MM.1S (cell line): ENCODE data around the gene ATP6V0A1.

Source experiments
- DNase-seq: peaks from one replicate; pipeline ENCODE4 v3.0.0-alpha.2; 2015
- H2AFZ ChIP-seq: fragments of 300-600 bp; sonication (generic); 2 replicates; pipeline ENCODE4 v1.6.0; 2016; ENCODE audit warnings: antibody characterized with exemption, low read length
- H3F3A ChIP-seq: fragments of 300-600 bp; sonication (generic); 2 replicates; pipeline ENCODE4 v1.6.1; 2016; ENCODE audit warnings: mild to moderate bottlenecking, antibody characterized with exemption, low read length, moderate library complexity, mixed read lengths; ENCODE audit not compliant: insufficient read depth
- H3K27ac ChIP-seq: fragments of 300-600 bp; sonication (generic); 2 replicates; pipeline ENCODE4 v1.5.1; 2016; ENCODE audit warnings: mild to moderate bottlenecking, low read length
- H3K27me3 ChIP-seq: fragments of 300-600 bp; sonication (generic); replicated peaks from 2 replicates; pipeline ENCODE4 v1.6.0; 2016; ENCODE audit warnings: low read length; ENCODE audit not compliant: insufficient read depth
- H3K36me3 ChIP-seq: fragments of 300-600 bp; sonication (generic); replicated peaks from 2 replicates; pipeline ENCODE4 v1.6.1; 2016; ENCODE audit warnings: mild to moderate bottlenecking, low read length, mixed read lengths; ENCODE audit not compliant: insufficient read depth
- H3K4me1 ChIP-seq: fragments of 300-600 bp; sonication (generic); 2 replicates; pipeline ENCODE4 v1.6.1; 2016; ENCODE audit warnings: low read length, mixed read lengths
- H3K4me2 ChIP-seq: fragments of 300-600 bp; sonication (generic); 2 replicates; pipeline ENCODE4 v1.6.0; 2016; ENCODE audit warnings: low read depth, low read length
- H3K4me3 ChIP-seq: fragments of 300-600 bp; sonication (generic); 2 replicates; pipeline ENCODE4 v1.5.1; 2016; ENCODE audit warnings: low read length, mixed read lengths
- H3K79me2 ChIP-seq: fragments of 300-600 bp; sonication (generic); 2 replicates; pipeline ENCODE4 v1.6.1; 2016; ENCODE audit warnings: mixed run types, low read length, mixed read lengths
- H3K9ac ChIP-seq: fragments of 300-600 bp; sonication (generic); 2 replicates; pipeline ENCODE4 v1.6.1; 2016; ENCODE audit warnings: low read length, mixed read lengths
- H3K9me2 ChIP-seq: fragments of 300-600 bp; sonication (generic); replicated peaks from 2 replicates; pipeline ENCODE4 v1.6.1; 2016; ENCODE audit warnings: mild to moderate bottlenecking, low read length, mixed read lengths; ENCODE audit not compliant: insufficient read depth
- H3K9me3 ChIP-seq: fragments of 300-600 bp; sonication (generic); replicated peaks from 2 replicates; pipeline ENCODE4 v1.6.1; 2016; ENCODE audit warnings: mild to moderate bottlenecking, low read length, mixed read lengths; ENCODE audit not compliant: insufficient read depth
- H4K20me1 ChIP-seq: fragments of 300-600 bp; sonication (generic); 2 replicates; pipeline ENCODE4 v1.6.1; 2016; ENCODE audit warnings: mild to moderate bottlenecking, low read length, moderate library complexity, mixed read lengths; ENCODE audit not compliant: insufficient read depth
- EZH2 ChIP-seq: fragments of 300-600 bp; sonication (generic); optimal IDR thresholded peaks from 2 replicates; pipeline ENCODE3; 2017; ENCODE audit warnings: low read depth, mild to moderate bottlenecking, antibody characterized with exemption, low read length, mixed read lengths
- EZH2phosphoT487 ChIP-seq: fragments of 300-600 bp; sonication (generic); IDR thresholded peaks from 2 replicates; pipeline ENCODE4 v1.6.1; 2018; ENCODE audit warnings: antibody characterized with exemption, low read length
- TF ChIP-seq, protein P1 (sequence below): fragments of 300-600 bp; sonication (generic); IDR thresholded peaks from 2 replicates; pipeline ENCODE4 v1.5.1; 2016; ENCODE audit warnings: antibody characterized with exemption, low read length, mixed read lengths

The ATP6V0A1 gene

DNA sequence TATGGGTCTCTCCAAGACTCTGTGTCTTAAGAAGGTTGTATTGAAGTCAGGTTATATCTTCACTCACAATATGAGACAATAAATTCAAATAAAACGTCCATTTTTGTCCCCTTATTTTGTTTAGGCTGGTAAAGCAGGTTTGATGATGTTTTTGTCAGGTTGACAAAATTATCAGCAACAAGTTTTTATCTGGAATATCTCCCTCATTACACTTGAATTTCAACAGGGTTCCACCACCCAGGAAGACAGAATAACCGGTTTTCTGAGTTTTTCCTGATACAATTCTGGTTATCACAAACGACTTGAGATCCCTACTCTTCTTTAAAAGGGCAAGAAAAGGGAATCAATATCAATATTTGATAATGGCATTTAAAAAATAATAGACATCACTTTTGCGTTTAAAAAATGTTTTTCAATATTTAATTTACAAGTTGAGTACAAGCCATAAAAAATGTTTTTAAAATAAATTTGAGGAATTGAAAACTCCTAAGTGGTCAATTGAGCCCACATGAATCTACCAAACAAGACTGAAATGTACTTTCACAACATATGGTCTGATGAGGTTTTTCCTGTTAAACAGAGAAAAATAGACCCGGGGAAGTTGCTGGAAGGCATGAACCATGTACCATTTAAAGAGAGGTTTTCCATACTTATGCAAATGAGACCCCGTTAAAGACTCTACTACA is 1.4 kb upstream of the ATP6V0A1 start:
- H3K27me3 ChIP-seq = no peaks in the 10 kb centered on the region
- H3K36me3 ChIP-seq = no peaks in the 10 kb centered on the region; the same call in 1 of the 2 replicates
- 0 out of 2 replicates have a peak overlapping the region, but pooled peaks have one; percentile 1 for H3K9ac ChIP-seq
- H3K27ac ChIP-seq = peak overlapping the region; percentile 80; the same call in 1 of the 2 replicates
- TF ChIP-seq EZH2phosphoT487 (no peak), EZH2 (no peak)
- TF ChIP-seq, protein P1, sequence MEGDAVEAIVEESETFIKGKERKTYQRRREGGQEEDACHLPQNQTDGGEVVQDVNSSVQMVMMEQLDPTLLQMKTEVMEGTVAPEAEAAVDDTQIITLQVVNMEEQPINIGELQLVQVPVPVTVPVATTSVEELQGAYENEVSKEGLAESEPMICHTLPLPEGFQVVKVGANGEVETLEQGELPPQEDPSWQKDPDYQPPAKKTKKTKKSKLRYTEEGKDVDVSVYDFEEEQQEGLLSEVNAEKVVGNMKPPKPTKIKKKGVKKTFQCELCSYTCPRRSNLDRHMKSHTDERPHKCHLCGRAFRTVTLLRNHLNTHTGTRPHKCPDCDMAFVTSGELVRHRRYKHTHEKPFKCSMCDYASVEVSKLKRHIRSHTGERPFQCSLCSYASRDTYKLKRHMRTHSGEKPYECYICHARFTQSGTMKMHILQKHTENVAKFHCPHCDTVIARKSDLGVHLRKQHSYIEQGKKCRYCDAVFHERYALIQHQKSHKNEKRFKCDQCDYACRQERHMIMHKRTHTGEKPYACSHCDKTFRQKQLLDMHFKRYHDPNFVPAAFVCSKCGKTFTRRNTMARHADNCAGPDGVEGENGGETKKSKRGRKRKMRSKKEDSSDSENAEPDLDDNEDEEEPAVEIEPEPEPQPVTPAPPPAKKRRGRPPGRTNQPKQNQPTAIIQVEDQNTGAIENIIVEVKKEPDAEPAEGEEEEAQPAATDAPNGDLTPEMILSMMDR = no peak
- no peaks in the 10 kb centered on the region for H3K9me3 ChIP-seq
- peaks cover 45% of the 10 kb centered on the region for H3F3A ChIP-seq
- peak overlapping the region; percentile 36; the same call in 1 of the 2 replicates for H3K4me3 ChIP-seq
- no peak overlapping the region for H2AFZ ChIP-seq
- no peaks in the 10 kb centered on the region for H4K20me1 ChIP-seq
- peaks cover 30% of the 10 kb centered on the region for H3K79me2 ChIP-seq
- DNase-seq = peak; percentile 23
- H3K9me2 ChIP-seq = no peaks in the 10 kb centered on the region
- H3K4me2 ChIP-seq = peak overlapping the region; percentile 84
- peaks cover 33% of the 10 kb centered on the region for H3K4me1 ChIP-seq

DNA sequence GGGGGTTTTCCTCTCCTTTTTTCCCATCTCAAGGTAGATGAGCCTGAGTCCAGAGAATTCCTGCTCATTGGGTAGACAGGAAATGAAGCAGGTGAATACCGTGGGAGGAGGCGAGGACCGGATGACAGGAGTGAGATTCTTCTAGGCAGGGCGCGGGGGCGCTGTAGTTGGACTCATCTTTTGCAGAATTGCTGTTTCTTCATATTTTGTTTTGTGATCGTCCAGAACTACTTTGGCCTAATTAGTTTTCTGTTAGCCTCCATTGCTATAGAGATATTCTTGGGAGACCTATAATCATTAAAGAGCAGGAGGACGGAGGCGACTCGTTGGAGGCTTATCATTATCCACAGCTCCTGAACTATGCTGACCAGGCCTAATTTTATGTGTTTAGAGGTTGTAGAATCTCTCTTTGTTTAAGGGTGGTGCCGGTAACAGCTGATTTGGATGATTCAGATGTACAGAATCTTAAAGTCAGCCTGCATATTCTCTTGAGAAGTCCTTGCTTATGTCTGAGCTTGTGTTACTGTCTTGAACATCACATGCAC is 650 bp downstream of the ATP6V0A1 start:
- DNase-seq = peak; percentile 26
- Histone ChIP-seq H3K36me3 (no peaks in the 10 kb centered on the region; the same call in 1 of the 2 replicates), H3K27ac (peak overlapping the region; percentile 80), H3F3A (peaks cover 45% of the 10 kb centered on the region), H3K9ac (peak overlapping the region; percentile 76), H2AFZ (peak overlapping the region; percentile 37), H3K9me2 (no peaks in the 10 kb centered on the region), H4K20me1 (no peaks in the 10 kb centered on the region), H3K4me1 (peaks cover 33% of the 10 kb centered on the region), H3K27me3 (no peaks in the 10 kb centered on the region), H3K4me3 (peak overlapping the region; percentile 76), H3K9me3 (no peaks in the 10 kb centered on the region), H3K4me2 (peak overlapping the region; percentile 94), H3K79me2 (peaks cover 43% of the 10 kb centered on the region)
- TF ChIP-seq, protein P1 = peak; percentile 58
- no peak for TF ChIP-seq EZH2phosphoT487

DNA sequence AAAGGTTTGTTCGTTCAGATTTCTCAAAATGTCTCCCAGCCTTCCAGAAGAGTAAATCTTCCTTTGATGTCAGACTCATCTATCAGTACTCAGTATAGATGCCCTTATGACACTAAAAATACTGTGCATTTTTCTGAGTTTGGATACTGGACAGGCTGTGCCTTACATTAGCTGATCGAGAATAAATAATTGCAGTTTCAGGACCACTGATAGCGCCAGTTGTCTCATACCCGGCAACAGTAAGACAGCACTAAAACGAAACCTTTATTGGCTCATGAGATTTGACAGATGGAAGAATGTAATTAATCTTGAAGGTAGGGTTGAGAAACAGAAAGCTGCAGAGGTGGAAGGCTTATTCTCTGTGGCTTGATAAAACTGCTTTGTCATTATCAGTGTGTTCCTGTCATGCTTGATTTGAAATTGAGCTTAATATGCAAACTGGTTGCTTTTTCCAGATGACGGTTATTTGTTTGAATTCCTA is 1.2 kb downstream of the ATP6V0A1 start:
- Histone ChIP-seq H3F3A (peaks cover 45% of the 10 kb centered on the region), H3K4me1 (peaks cover 33% of the 10 kb centered on the region), H2AFZ (no peak overlapping the region), H3K4me2 (peak overlapping the region; percentile 94), H3K9me2 (no peaks in the 10 kb centered on the region), H3K9me3 (no peaks in the 10 kb centered on the region), H3K27me3 (no peaks in the 10 kb centered on the region), H3K9ac (peak overlapping the region; percentile 76), H3K79me2 (peaks cover 43% of the 10 kb centered on the region), H4K20me1 (no peaks in the 10 kb centered on the region), H3K36me3 (no peaks in the 10 kb centered on the region; the same call in 1 of the 2 replicates), H3K27ac (peak overlapping the region; percentile 80), H3K4me3 (peak overlapping the region; percentile 76)
- peak; percentile 78 for DNase-seq
- TF ChIP-seq EZH2 (no peak), EZH2phosphoT487 (no peak)
